Suprapubic skin (tissue), 4 donors: ENCODE measurements around the gene NINJ1. TPM values are rescaled to one million over a fixed set of nuclear protein-coding genes. Genes with fewer than 3 reads are reported as not detected.

Source experiments
- DNase-seq, 2 donors: peaks; one replicate each; pipeline ENCODE4 v3.0.0-alpha.2; 2019; ENCODE audit warnings: low spot score in 2 of 2
- H3K27ac ChIP-seq: fragments of 200-600 bp; sonication (generic); one replicate; pipeline ENCODE4 v1.5.1; 2019
- H3K27me3 ChIP-seq: fragments of 200-600 bp; sonication (generic); one replicate; pipeline ENCODE4 v1.5.1; 2019
- H3K36me3 ChIP-seq: fragments of 200-600 bp; sonication (generic); one replicate; pipeline ENCODE4 v1.5.1; 2019
- H3K4me1 ChIP-seq: fragments of 200-600 bp; sonication (generic); one replicate; pipeline ENCODE4 v1.5.1; 2019
- H3K4me3 ChIP-seq: fragments of 200-600 bp; sonication (generic); one replicate; pipeline ENCODE4 v1.5.1; 2019; ENCODE audit warnings: mild to moderate bottlenecking
- H3K9me3 ChIP-seq: fragments of 200-600 bp; sonication (generic); one replicate; pipeline ENCODE4 v1.5.1; 2019
- EP300 ChIP-seq: sonication (generic); formaldehyde crosslinking; IDR thresholded peaks from one replicate; pipeline ENCODE4 v1.6.1; 2017; ENCODE audit warnings: antibody characterized with exemption
- POLR2A ChIP-seq, 2 donors: fragments of 450-650 bp; IDR thresholded peaks; one replicate each; pipeline ENCODE4 v1.6.1; 2017; ENCODE audit warnings: antibody characterized with exemption in 2 of 2, mild to moderate bottlenecking in 2 of 2, moderate library complexity in 2 of 2
- POLR2AphosphoS5 ChIP-seq, 3 donors: sonication (generic); formaldehyde crosslinking; IDR thresholded peaks; one replicate each; pipeline ENCODE4 v1.6.1; 2017; ENCODE audit warnings: antibody characterized with exemption in 3 of 3
- WGBS: methylation state at CpG from one replicate; pipeline ENCODE4 v1.1.5; 2018; 5-methylcytosine and 5-hydroxymethylcytosine counted together
- total RNA-seq, 4 donors: library from RNA; depleted of rRNA; stranded (reverse); fragments of >200 nt; gene quantifications; one replicate each; pipeline ENCODE4 v1.1.0, GENCODE V29; 2016
- TF ChIP-seq, protein P1 (sequence below), 2 donors: fragments of 200-600 bp in 1 of 2; fragments of 450-650 bp in 1 of 2; sonication (generic) in 1 of 2; IDR thresholded peaks; one replicate each; pipeline ENCODE4 v1.5.1; 2016 to 2019; ENCODE audit warnings: antibody characterized with exemption in 2 of 2, mild to moderate bottlenecking in 1 of 2, moderate library complexity in 1 of 2

The NINJ1 gene
- total RNA-seq, 4 donors from 2014 or later = 88.3 to 158 (median 113) TPM

DNA sequence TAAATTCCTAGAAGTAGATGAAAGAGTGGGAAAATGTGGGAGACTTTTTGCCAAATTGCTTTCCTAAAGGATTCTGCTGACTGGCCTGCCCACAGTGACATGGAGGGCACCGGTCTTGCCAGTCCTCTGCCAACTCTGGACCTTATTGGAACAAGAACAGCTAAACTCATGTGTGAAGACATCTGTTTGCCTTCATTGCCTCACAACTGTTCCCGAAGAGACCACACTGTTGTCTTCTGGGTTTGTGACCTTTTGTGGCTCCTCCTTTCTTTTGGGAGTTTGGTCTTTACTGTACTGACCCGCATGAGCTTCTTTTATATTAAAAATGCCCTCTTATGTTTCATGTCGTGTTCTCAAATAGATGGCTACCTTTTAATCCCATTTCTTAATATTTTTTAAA, 33.8 kb upstream of the NINJ1 start:
- H3K27ac ChIP-seq = no peak overlapping the region

GRCh38 chr9:93167185-93167584, 33.1 kb upstream of the NINJ1 start:
- no peak for DNase-seq
- no peak overlapping the region for H3K4me3 ChIP-seq
- H3K27me3 ChIP-seq = no peaks in the 10 kb centered on the region
- no peaks in the 10 kb centered on the region for H3K4me1 ChIP-seq
- no peak overlapping the region for H3K27ac ChIP-seq
- TF ChIP-seq EP300 (no peak), POLR2A (IDR thresholded peaks at IDR 0.05) (no peak), POLR2AphosphoS5 (IDR thresholded peaks at IDR 0.05) (no peak)
- H3K9me3 ChIP-seq = no peaks in the 10 kb centered on the region
- no peaks in the 10 kb centered on the region for H3K36me3 ChIP-seq
- WGBS = 88% methylated on average over 6 of the region's 6 CpGs

More for the DNA sequence above, 33.8 kb upstream of the NINJ1 start:
- Histone ChIP-seq H3K27me3 (no peaks in the 10 kb centered on the region), H3K9me3 (no peaks in the 10 kb centered on the region), H3K4me1 (no peaks in the 10 kb centered on the region), H3K36me3 (no peaks in the 10 kb centered on the region), H3K4me3 (no peak overlapping the region)
- no peak for DNase-seq
- no peak for TF ChIP-seq EP300
- TF ChIP-seq POLR2AphosphoS5 (IDR thresholded peaks at IDR 0.05) = no peak
- WGBS = 72% methylated on average over 4 of the region's 4 CpGs

- 84% methylated on average over 7 of the region's 7 CpGs for WGBS
- TF ChIP-seq EP300 (no peak), POLR2A (IDR thresholded peaks at IDR 0.05) (no peak), POLR2AphosphoS5 (IDR thresholded peaks at IDR 0.05) (no peak)
- TF ChIP-seq, protein P1, sequence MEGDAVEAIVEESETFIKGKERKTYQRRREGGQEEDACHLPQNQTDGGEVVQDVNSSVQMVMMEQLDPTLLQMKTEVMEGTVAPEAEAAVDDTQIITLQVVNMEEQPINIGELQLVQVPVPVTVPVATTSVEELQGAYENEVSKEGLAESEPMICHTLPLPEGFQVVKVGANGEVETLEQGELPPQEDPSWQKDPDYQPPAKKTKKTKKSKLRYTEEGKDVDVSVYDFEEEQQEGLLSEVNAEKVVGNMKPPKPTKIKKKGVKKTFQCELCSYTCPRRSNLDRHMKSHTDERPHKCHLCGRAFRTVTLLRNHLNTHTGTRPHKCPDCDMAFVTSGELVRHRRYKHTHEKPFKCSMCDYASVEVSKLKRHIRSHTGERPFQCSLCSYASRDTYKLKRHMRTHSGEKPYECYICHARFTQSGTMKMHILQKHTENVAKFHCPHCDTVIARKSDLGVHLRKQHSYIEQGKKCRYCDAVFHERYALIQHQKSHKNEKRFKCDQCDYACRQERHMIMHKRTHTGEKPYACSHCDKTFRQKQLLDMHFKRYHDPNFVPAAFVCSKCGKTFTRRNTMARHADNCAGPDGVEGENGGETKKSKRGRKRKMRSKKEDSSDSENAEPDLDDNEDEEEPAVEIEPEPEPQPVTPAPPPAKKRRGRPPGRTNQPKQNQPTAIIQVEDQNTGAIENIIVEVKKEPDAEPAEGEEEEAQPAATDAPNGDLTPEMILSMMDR (IDR thresholded peaks at IDR 0.05) = no peak
Measured at GRCh38 chr9:93166699-93167098, 32.6 kb upstream of the NINJ1 start.

GRCh38 chr9:93164085-93164484, 30.0 kb upstream of the NINJ1 start:
- no peak overlapping the region for H3K27ac ChIP-seq
- H3K36me3 ChIP-seq = no peaks in the 10 kb centered on the region
- no peak for TF ChIP-seq POLR2A (IDR thresholded peaks at IDR 0.05)
- TF ChIP-seq EP300 = no peak
- no peak for TF ChIP-seq POLR2AphosphoS5 (IDR thresholded peaks at IDR 0.05)
- TF ChIP-seq, protein P1 (IDR thresholded peaks at IDR 0.05) = no peak
- H3K4me3 ChIP-seq = no peak overlapping the region
- no peaks in the 10 kb centered on the region for H3K9me3 ChIP-seq
- no peaks in the 10 kb centered on the region for H3K27me3 ChIP-seq
- WGBS = 89% methylated on average over 13 of the region's 13 CpGs
- H3K4me1 ChIP-seq = peaks cover 9% of the 10 kb centered on the region
- DNase-seq = no peak

More at GRCh38 chr9:93166699-93167098, 32.6 kb upstream of the NINJ1 start:
- Histone ChIP-seq H3K4me3 (no peak overlapping the region), H3K36me3 (no peaks in the 10 kb centered on the region), H3K4me1 (no peaks in the 10 kb centered on the region), H3K27ac (no peak overlapping the region), H3K9me3 (no peaks in the 10 kb centered on the region), H3K27me3 (no peaks in the 10 kb centered on the region)
- DNase-seq = no peak

GRCh38 chr9:93161786-93162562, 27.9 kb upstream of the NINJ1 start:
- H3K27ac ChIP-seq = no peak overlapping the region
- no peak for DNase-seq
- WGBS = 59% methylated on average over 11 of the region's 11 CpGs
- no peak overlapping the region for H3K4me3 ChIP-seq
- H3K27me3 ChIP-seq = no peaks in the 10 kb centered on the region
- no peaks in the 10 kb centered on the region for H3K9me3 ChIP-seq
- TF ChIP-seq, protein P1 (IDR thresholded peaks at IDR 0.05) = no peak
- no peak for TF ChIP-seq EP300
- no peaks in the 10 kb centered on the region for H3K36me3 ChIP-seq
- peaks cover 9% of the 10 kb centered on the region for H3K4me1 ChIP-seq

- peak; percentile 88 to 89 for DNase-seq
- 17% methylated on average over 19 of the region's 19 CpGs for WGBS
- no peaks in the 10 kb centered on the region for H3K27me3 ChIP-seq
Measured at GRCh38 chr9:93159601-93160471, 25.8 kb upstream of the NINJ1 start.

More at GRCh38 chr9:93159601-93160471, 25.8 kb upstream of the NINJ1 start:
- H3K9me3 ChIP-seq = no peaks in the 10 kb centered on the region
- H3K27ac ChIP-seq = no peak overlapping the region
- peaks cover 9% of the 10 kb centered on the region for H3K4me1 ChIP-seq
- no peak for TF ChIP-seq EP300
- TF ChIP-seq, protein P1 (IDR thresholded peaks at IDR 0.05) = peak; percentile 94 to 95
- no peak for TF ChIP-seq POLR2A (IDR thresholded peaks at IDR 0.05)
- H3K36me3 ChIP-seq = no peaks in the 10 kb centered on the region
- no peak overlapping the region for H3K4me3 ChIP-seq
